Measurements from ENCODE around the gene PCDHB11. TPM values are rescaled to one million over a fixed set of nuclear protein-coding genes. Genes with fewer than 3 reads are reported as not detected.
"Not testable (repeated sequence)": the region's sequence is repeated elsewhere in the genome, so short reads cannot be mapped to it uniquely, and the experiment has no call there.

Gene PCDHB11
- total RNA-seq, 1 experiment from 2014 or later: 0.34 TPM

- H3K4me3 ChIP-seq; H3K27ac ChIP-seq; H3K27me3 ChIP-seq (replicated peaks); H3K4me1 ChIP-seq (replicated peaks); H3K36me3 ChIP-seq; DNase-seq (ENCODE audit: low read depth in 1 of 2, low spot score in 2 of 2): not testable (repeated sequence)
- H3K9me3 ChIP-seq (replicated peaks): peaks cover 13% of the 10 kb centered on the region; the same call in 1 of the 2 replicates
Measured at GRCh38 chr5:141201646-141202045, 2.2 kb downstream of the PCDHB11 start.

DNA sequence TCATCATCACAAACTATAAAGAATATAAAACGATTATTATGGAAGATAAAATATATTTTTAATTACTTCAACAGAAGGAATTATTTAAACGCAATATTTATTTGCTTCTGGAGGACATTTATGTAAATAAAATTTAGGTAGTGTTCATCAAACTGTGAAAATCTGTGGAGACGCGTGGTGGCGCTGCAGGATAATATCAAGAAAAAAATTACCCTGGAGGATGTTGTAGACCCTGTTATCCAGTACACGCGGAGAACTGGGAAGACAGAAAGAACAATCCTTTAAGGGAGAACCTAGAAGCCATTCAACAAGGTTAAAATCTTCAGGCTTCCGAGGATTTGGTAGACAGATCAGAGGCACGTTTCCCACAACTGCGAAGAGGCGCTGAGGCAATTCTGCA lies 9.1 kb downstream of the PCDHB11 start, which contains the start of gene PCDHB12:
PCDHB12 (plus strand) TSS at position 242 of the 400 bp plus-strand sequence. CDS start 189 bp downstream, outside the sequence.
- H3K4me3 ChIP-seq: peak within 1 kb of the TSS; percentile 13; the same call in 1 of the 2 replicates
- no peaks in the 10 kb centered on the region for H3K4me1 ChIP-seq (replicated peaks)
- DNase-seq (ENCODE audit: low read depth in 1 of 2, low spot score in 2 of 2): peak in 1 of 2 experiments; percentile 15
- no peaks in the 10 kb centered on the region for H3K9me3 ChIP-seq (replicated peaks)
- H3K27me3 ChIP-seq (replicated peaks): no peaks in the 10 kb centered on the region
- no peak within 1 kb of the TSS for H3K27ac ChIP-seq
- H3K36me3 ChIP-seq: no peaks in the 10 kb centered on the region

DNA sequence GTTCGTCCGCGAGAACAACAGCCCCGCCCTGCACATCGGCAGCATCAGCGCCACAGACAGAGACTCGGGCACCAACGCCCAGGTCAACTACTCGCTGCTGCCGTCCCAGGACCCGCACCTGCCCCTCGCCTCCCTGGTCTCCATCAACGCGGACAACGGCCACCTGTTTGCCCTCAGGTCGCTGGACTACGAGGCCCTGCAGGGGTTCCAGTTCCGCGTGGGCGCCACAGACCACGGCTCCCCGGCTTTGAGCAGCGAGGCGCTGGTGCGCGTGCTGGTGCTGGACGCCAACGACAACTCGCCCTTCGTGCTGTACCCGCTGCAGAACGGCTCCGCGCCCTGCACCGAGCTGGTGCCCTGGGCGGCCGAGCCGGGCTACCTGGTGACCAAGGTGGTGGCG lies 10.9 kb downstream of the PCDHB11 start:
- not testable (repeated sequence) for H3K27me3 ChIP-seq (replicated peaks); H3K4me3 ChIP-seq; H3K9me3 ChIP-seq (replicated peaks); H3K36me3 ChIP-seq; H3K27ac ChIP-seq; DNase-seq (ENCODE audit: low read depth in 1 of 2, low spot score in 2 of 2); H3K4me1 ChIP-seq (replicated peaks)

- not testable (repeated sequence) for H3K4me1 ChIP-seq (replicated peaks); H3K9me3 ChIP-seq (replicated peaks); H3K36me3 ChIP-seq
Measured at GRCh38 chr5:141210849-141211248, 11.4 kb downstream of the PCDHB11 start.

DNA sequence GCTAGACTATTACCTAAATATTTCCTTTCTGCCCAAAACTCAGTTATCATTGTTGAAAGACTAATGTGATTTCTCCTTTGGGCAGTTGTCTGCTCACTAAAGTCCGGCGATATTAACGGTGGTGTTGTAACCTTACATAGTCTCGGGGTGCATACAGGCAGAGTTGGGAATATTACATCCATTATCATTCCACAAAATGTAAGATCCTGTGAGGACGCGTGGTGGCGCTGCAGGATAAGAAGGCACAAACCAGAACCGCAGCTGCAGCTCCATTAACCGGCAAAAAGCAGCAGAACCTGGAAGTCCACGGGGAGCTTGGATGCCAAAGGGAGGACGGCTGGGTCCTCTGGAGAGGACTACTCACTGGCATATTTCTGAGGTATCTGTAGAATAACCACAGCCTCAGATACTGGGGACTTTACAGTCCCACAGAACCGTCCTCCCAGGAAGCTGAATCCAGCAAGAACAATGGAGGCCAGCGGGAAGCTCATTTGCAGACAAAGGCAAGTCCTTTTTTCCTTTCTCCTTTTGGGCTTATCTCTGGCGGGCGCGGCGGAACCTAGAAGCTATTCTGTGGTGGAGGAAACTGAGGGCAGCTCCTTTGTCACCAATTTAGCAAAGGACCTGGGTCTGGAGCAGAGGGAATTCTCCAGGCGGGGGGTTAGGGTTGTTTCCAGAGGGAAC lies 14.4 kb downstream of the PCDHB11 start, which contains the start of gene PCDHB13:
PCDHB13 (plus strand) TSS at position 264 of the 684 bp plus-strand sequence; CDS start at position 469, 205 bp downstream.
- not testable (repeated sequence) for H3K36me3 ChIP-seq; H3K27me3 ChIP-seq (replicated peaks); H3K4me1 ChIP-seq (replicated peaks); DNase-seq (ENCODE audit: low read depth in 1 of 2, low spot score in 2 of 2); H3K27ac ChIP-seq; H3K9me3 ChIP-seq (replicated peaks); H3K4me3 ChIP-seq

More at GRCh38 chr5:141210849-141211248, 11.4 kb downstream of the PCDHB11 start:
- H3K27me3 ChIP-seq (replicated peaks); H3K27ac ChIP-seq; H3K4me3 ChIP-seq; DNase-seq (ENCODE audit: low read depth in 1 of 2, low spot score in 2 of 2): not testable (repeated sequence)

DNA sequence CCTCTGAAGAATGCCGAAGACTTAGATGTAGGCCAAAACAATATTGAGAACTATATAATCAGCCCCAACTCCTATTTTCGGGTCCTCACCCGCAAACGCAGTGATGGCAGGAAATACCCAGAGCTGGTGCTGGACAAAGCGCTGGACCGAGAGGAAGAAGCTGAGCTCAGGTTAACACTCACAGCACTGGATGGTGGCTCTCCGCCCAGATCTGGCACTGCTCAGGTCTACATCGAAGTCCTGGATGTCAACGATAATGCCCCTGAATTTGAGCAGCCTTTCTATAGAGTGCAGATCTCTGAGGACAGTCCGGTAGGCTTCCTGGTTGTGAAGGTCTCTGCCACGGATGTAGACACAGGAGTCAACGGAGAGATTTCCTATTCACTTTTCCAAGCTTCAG lies 15.2 kb downstream of the PCDHB11 start:
- DNase-seq (ENCODE audit: low read depth in 1 of 2, low spot score in 2 of 2); H3K27ac ChIP-seq; H3K4me3 ChIP-seq; H3K27me3 ChIP-seq (replicated peaks); H3K4me1 ChIP-seq (replicated peaks); H3K36me3 ChIP-seq; H3K9me3 ChIP-seq (replicated peaks): not testable (repeated sequence)

DNA sequence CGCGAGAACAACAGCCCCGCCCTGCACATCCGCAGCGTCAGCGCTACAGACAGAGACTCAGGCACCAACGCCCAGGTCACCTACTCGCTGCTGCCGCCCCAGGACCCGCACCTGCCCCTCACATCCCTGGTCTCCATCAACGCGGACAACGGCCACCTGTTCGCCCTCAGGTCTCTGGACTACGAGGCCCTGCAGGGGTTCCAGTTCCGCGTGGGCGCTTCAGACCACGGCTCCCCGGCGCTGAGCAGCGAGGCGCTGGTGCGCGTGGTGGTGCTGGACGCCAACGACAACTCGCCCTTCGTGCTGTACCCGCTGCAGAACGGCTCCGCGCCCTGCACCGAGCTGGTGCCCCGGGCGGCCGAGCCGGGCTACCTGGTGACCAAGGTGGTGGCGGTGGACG lies 16.1 kb downstream of the PCDHB11 start:
- not testable (repeated sequence) for H3K36me3 ChIP-seq; H3K9me3 ChIP-seq (replicated peaks); H3K27me3 ChIP-seq (replicated peaks); H3K27ac ChIP-seq; DNase-seq (ENCODE audit: low read depth in 1 of 2, low spot score in 2 of 2); H3K4me1 ChIP-seq (replicated peaks); H3K4me3 ChIP-seq

DNA sequence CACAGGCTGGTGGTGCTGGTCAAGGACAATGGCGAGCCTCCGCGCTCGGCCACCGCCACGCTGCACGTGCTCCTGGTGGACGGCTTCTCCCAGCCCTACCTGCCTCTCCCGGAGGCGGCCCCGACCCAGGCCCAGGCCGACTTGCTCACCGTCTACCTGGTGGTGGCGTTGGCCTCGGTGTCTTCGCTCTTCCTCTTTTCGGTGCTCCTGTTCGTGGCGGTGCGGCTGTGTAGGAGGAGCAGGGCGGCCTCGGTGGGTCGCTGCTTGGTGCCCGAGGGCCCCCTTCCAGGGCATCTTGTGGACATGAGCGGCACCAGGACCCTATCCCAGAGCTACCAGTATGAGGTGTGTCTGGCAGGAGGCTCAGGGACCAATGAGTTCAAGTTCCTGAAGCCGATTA lies 16.6 kb downstream of the PCDHB11 start:
- H3K4me3 ChIP-seq; H3K27ac ChIP-seq; H3K9me3 ChIP-seq (replicated peaks); H3K27me3 ChIP-seq (replicated peaks); DNase-seq (ENCODE audit: low read depth in 1 of 2, low spot score in 2 of 2); H3K36me3 ChIP-seq; H3K4me1 ChIP-seq (replicated peaks): not testable (repeated sequence)

GRCh38 chr5:141223112-141223783 lies 23.8 kb downstream of the PCDHB11 start, which contains the start of gene PCDHB14:
Gene PCDHB14, plus strand, starts transcription at chr5:141223343. Its CDS starts 163 bp downstream, at chr5:141223506.
- Histone ChIP-seq H3K4me3 (peak within 1 kb of the TSS; percentile 43), H3K9me3 (replicated peaks) (peaks cover 2% of the 10 kb centered on the region; the same call in 1 of the 2 replicates), H3K27ac (no peak within 1 kb of the TSS), H3K27me3 (replicated peaks) (no peaks in the 10 kb centered on the region), H3K4me1 (replicated peaks) (no peaks in the 10 kb centered on the region), H3K36me3 (no peaks in the 10 kb centered on the region)
- peak in 1 of 2 experiments; percentile 74 for DNase-seq (ENCODE audit: low read depth in 1 of 2, low spot score in 2 of 2)

DNA sequence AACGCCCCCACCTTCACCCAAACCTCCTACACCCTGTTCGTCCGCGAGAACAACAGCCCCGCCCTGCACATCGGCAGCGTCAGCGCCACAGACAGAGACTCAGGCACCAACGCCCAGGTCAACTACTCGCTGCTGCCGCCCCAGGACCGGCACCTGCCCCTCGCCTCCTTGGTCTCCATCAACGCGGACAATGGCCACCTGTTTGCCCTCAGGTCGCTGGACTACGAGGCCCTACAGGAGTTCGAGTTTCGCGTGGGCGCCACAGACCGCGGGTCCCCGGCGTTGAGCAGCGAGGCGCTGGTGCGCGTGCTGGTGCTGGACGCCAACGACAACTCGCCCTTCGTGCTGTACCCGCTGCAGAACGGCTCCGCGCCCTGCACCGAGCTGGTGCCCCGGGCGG lies 25.4 kb downstream of the PCDHB11 start:
- not testable (repeated sequence) for H3K27ac ChIP-seq; H3K36me3 ChIP-seq; H3K4me1 ChIP-seq (replicated peaks); DNase-seq (ENCODE audit: low read depth in 1 of 2, low spot score in 2 of 2); H3K9me3 ChIP-seq (replicated peaks); H3K4me3 ChIP-seq; H3K27me3 ChIP-seq (replicated peaks)

GRCh38 chr5:141225421-141225820 lies 26.0 kb downstream of the PCDHB11 start:
- not testable (repeated sequence) for H3K36me3 ChIP-seq; DNase-seq (ENCODE audit: low read depth in 1 of 2, low spot score in 2 of 2); H3K4me3 ChIP-seq; H3K4me1 ChIP-seq (replicated peaks); H3K27ac ChIP-seq; H3K27me3 ChIP-seq (replicated peaks); H3K9me3 ChIP-seq (replicated peaks)

GRCh38 chr5:141234109-141234667 lies 34.8 kb downstream of the PCDHB11 start:
- Histone ChIP-seq H3K9me3 (replicated peaks) (peaks cover 18% of the 10 kb centered on the region), H3K27ac (no peak overlapping the region), H3K36me3 (no peaks in the 10 kb centered on the region), H3K4me1 (replicated peaks) (no peaks in the 10 kb centered on the region), H3K27me3 (replicated peaks) (no peaks in the 10 kb centered on the region), H3K4me3 (no peak overlapping the region)
- DNase-seq (ENCODE audit: low read depth in 1 of 2, low spot score in 2 of 2): no peak

DNA sequence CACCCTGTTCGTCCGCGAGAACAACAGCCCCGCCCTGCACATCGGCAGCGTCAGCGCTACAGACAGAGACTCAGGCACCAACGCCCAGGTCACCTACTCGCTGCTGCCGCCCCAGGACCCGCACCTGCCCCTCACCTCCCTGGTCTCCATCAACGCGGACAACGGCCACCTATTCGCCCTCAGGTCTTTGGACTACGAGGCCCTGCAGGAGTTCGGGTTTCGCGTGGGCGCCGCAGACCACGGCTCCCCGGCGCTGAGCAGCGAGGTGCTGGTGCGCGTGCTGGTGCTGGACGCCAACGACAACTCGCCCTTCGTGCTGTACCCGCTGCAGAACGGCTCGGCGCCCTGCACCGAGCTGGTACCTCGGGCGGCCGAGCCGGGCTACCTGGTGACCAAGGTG lies 36.5 kb downstream of the PCDHB11 start:
- H3K27ac ChIP-seq; DNase-seq (ENCODE audit: low read depth in 1 of 2, low spot score in 2 of 2); H3K27me3 ChIP-seq (replicated peaks); H3K4me3 ChIP-seq; H3K36me3 ChIP-seq; H3K4me1 ChIP-seq (replicated peaks): not testable (repeated sequence)
- peaks cover 26% of the 10 kb centered on the region for H3K9me3 ChIP-seq (replicated peaks)
